Occipital lobe (tissue), 2 donors: ENCODE measurements around the gene PSME2. TPM values are rescaled to one million over a fixed set of nuclear protein-coding genes. Genes with fewer than 3 reads are reported as not detected.
A peak's percentile ranks its signal among the peaks of the same experiment; 100 is the strongest.

Experiments
- DNase-seq: peaks from one replicate; lab custom pipeline; 2025; lab: John Stamatoyannopoulos, UW
- total RNA-seq: library from RNA; depleted of rRNA; stranded (reverse); fragments of >200 nt; gene quantifications from one replicate; pipeline ENCODE4 v1.2.3, GENCODE V29; 2014

The PSME2 gene
- total RNA-seq, result 26.0 TPM

GRCh38 chr14:24146453-24146977 is at the start of gene PSME2:
Gene PSME2, minus strand, starts transcription at chr14:24146610. Its CDS starts 29 bp downstream, at chr14:24146581.
- peak; percentile 86 for DNase-seq

GRCh38 chr14:24195186-24196070 is 49.0 kb upstream of the PSME2 start, which contains the start of gene TM9SF1:
Gene TM9SF1, minus strand, starts transcription at chr14:24195441. Its CDS starts 422 bp downstream, at chr14:24195019.
- peak; percentile 76 for DNase-seq

- DNase-seq, result no peak
Measured at GRCh38 chr14:24194873-24195185, 48.4 kb upstream of the PSME2 start.

- DNase-seq, result no peak
Measured at GRCh38 chr14:24194186-24194872, 47.9 kb upstream of the PSME2 start.

GRCh38 chr14:24192933-24193332 is 46.5 kb upstream of the PSME2 start:
- no peak for DNase-seq

GRCh38 chr14:24190416-24190815 is 44.0 kb upstream of the PSME2 start:
- no peak for DNase-seq

GRCh38 chr14:24189460-24189859 is 43.0 kb upstream of the PSME2 start:
- DNase-seq, result no peak

GRCh38 chr14:24189059-24189375 is 42.6 kb upstream of the PSME2 start:
- no peak for DNase-seq

- peak; percentile 95 for DNase-seq
Measured at GRCh38 chr14:24188251-24189058, 42.0 kb upstream of the PSME2 start, which contains the start of gene IPO4. Gene IPO4, minus strand, starts transcription at chr14:24188816. Its CDS starts 29 bp downstream, at chr14:24188787.

GRCh38 chr14:24187539-24187915 is 41.1 kb upstream of the PSME2 start:
- no peak for DNase-seq

- DNase-seq, result no peak
Measured at GRCh38 chr14:24186831-24187538, 40.6 kb upstream of the PSME2 start.

- no peak for DNase-seq
Measured at GRCh38 chr14:24185741-24186140, 39.3 kb upstream of the PSME2 start.

- no peak for DNase-seq
Measured at GRCh38 chr14:24185026-24185425, 38.6 kb upstream of the PSME2 start.

- no peak for DNase-seq
Measured at GRCh38 chr14:24184104-24184970, 37.9 kb upstream of the PSME2 start.

- DNase-seq, result no peak
Measured at GRCh38 chr14:24183014-24183481, 36.6 kb upstream of the PSME2 start.

- DNase-seq, result no peak
Measured at GRCh38 chr14:24182110-24182882, 35.9 kb upstream of the PSME2 start.

- no peak for DNase-seq
Measured at GRCh38 chr14:24181371-24182077, 35.1 kb upstream of the PSME2 start.

GRCh38 chr14:24179961-24180796 is 33.8 kb upstream of the PSME2 start:
- DNase-seq, result peak; percentile 47
